ENCODE measurements around the gene BRPF1. TPM values are rescaled to one million over a fixed set of nuclear protein-coding genes. Genes with fewer than 3 reads are reported as not detected.
A peak's percentile ranks its signal among the peaks of the same experiment; 100 is the strongest.

Gene BRPF1
- polyA plus RNA-seq, 1 donor from 2014 or later, result 14.9 TPM

DNA sequence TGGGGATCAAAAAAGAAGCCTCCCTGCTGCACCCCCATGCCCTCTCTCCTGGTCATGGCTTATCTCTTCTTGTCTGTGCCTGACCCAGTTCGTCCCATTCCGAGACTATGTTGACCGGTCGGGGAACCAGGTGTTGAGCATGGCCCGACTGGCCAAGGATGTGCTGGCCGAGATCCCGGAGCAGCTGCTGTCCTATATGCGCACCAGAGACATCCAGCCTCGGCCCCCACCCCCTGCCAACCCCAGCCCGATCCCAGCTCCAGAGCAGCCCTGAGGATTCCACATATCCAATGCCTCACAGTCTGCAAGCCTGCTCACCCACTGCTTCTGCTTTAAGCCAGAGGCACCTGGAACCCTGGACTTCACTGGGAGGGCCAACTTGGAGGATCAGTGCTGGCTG lies 2.1 kb upstream of the BRPF1 start:
- no peaks in the 10 kb centered on the region for H3K36me3 ChIP-seq (ENCODE audit: insufficient read depth, low read length)
- no peak for TF ChIP-seq TAF1 (IDR thresholded peaks at IDR 0.05; ENCODE audit: low read depth)
- TF ChIP-seq SMC3 (conservative IDR thresholded peaks at IDR 0.05; ENCODE audit: poor library complexity), result no peak
- no peak for TF ChIP-seq POLR2AphosphoS5 (IDR thresholded peaks at IDR 0.05)
- TF ChIP-seq RAD21 (conservative IDR thresholded peaks at IDR 0.05), result no peak
- H3K27me3 ChIP-seq (ENCODE audit: insufficient read depth, low read depth, low read length), result no peaks in the 10 kb centered on the region
- no peak overlapping the region for H3K4me2 ChIP-seq (ENCODE audit: low read length)
- no peak overlapping the region for H3K27ac ChIP-seq (ENCODE audit: low read length)
- H4K20me1 ChIP-seq (ENCODE audit: insufficient read depth), result no peaks in the 10 kb centered on the region
- H3F3A ChIP-seq (ENCODE audit: insufficient read depth, low read length, poor library complexity, severe bottlenecking), result no peaks in the 10 kb centered on the region
- no peak overlapping the region for H2AFZ ChIP-seq (ENCODE audit: low read depth, low read length)
- H3K79me2 ChIP-seq (replicated peaks; ENCODE audit: insufficient read depth, low read length), result peaks cover 23% of the 10 kb centered on the region
- no peak overlapping the region for H3K9ac ChIP-seq (ENCODE audit: low read length)
- no peaks in the 10 kb centered on the region for H3K9me2 ChIP-seq (ENCODE audit: insufficient read depth, low read length)
- H3K4me3 ChIP-seq (ENCODE audit: low read length), result no peak overlapping the region
- no peaks in the 10 kb centered on the region for H3K9me3 ChIP-seq (ENCODE audit: low read length)

DNA sequence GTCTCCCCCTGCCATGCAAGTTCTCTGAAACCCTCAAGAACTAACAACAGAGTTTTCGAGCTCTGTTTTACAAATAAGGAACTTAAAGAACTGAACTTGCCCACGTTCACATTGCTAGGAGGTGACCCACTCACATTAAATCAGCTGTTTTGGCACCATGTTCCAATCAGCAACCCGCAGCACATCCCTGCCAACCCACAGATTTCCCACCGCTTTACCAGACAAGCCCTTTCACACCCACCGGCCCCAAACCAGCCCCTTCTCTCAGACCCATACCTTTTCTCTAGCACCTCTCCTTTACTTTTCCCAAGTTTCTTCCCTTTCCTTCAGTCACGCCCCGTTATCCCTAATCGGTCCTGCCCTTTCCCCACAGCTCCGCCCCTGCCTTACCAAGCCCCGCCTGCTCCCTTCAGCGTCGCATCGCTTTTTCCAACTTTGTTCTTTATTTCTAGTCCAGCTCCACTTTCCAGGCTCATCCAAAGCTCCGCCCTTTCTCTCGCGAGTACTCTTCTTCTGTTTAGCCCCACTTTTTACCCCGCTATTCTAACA lies 804 bp upstream of the BRPF1 start:
- Histone ChIP-seq H3K9me3 (ENCODE audit: low read length) (no peaks in the 10 kb centered on the region), H3K27me3 (ENCODE audit: insufficient read depth, low read depth, low read length) (no peaks in the 10 kb centered on the region), H3K9me2 (ENCODE audit: insufficient read depth, low read length) (no peaks in the 10 kb centered on the region), H4K20me1 (ENCODE audit: insufficient read depth) (no peaks in the 10 kb centered on the region), H3K9ac (ENCODE audit: low read length) (peak overlapping the region; percentile 92), H3K79me2 (replicated peaks; ENCODE audit: insufficient read depth, low read length) (peaks cover 23% of the 10 kb centered on the region), H3K27ac (ENCODE audit: low read length) (peak overlapping the region; percentile 94), H3K4me2 (ENCODE audit: low read length) (peak overlapping the region; percentile 45), H3K4me3 (ENCODE audit: low read length) (peak overlapping the region; percentile 97), H3F3A (ENCODE audit: insufficient read depth, low read length, poor library complexity, severe bottlenecking) (no peaks in the 10 kb centered on the region), H3K36me3 (ENCODE audit: insufficient read depth, low read length) (no peaks in the 10 kb centered on the region), H2AFZ (ENCODE audit: low read depth, low read length) (peak overlapping the region; percentile 62)
- TF ChIP-seq EP300 (conservative IDR thresholded peaks at IDR 0.05; ENCODE audit: poor library complexity, severe bottlenecking) (no peak), SMC3 (conservative IDR thresholded peaks at IDR 0.05; ENCODE audit: poor library complexity) (no peak), EZH2 (IDR thresholded peaks at IDR 0.05; ENCODE audit: borderline replicate concordance, insufficient read depth, low read length, poor library complexity, severe bottlenecking) (no peak), RAD21 (conservative IDR thresholded peaks at IDR 0.05) (no peak), TAF1 (IDR thresholded peaks at IDR 0.05; ENCODE audit: low read depth) (no peak)

DNA sequence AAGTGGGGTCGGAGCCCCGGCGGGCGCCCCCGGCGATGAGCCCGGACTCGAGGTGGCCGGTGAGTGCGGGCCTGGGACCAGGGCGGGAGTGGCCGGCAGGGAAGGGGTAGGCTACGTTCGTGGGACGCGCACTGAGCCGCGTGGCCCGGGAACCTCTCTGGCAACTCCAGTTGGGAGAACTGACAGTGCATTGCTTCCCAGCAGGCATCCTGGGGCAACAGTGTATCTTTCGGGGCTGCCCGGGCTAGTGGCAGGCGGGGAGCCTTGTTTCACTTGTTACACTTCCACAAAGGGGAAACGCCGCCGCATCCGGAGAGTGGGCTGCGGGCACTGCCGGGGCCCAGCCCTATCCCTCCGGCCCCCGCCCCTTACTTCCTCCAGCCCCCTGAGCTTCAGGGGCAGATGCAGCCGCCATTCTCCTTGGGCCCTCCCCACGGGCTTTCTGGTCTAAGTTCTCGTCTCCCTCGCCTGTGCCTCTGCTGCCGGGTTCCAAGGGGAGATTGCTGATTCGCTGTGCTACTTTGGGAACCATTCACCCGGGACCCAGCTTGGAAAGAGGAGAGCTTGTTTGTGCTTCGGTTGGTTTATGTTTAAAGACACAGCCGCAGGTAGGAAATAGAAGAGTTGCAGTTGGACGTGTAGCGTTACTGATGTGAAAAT lies 675 bp downstream of the BRPF1 start:
- H2AFZ ChIP-seq (ENCODE audit: low read depth, low read length), result peak overlapping the region; percentile 85
- peaks cover 23% of the 10 kb centered on the region for H3K79me2 ChIP-seq (replicated peaks; ENCODE audit: insufficient read depth, low read length)
- H3F3A ChIP-seq (ENCODE audit: insufficient read depth, low read length, poor library complexity, severe bottlenecking), result no peaks in the 10 kb centered on the region

More for the DNA sequence above, 675 bp downstream of the BRPF1 start:
- Histone ChIP-seq H3K9ac (ENCODE audit: low read length) (peak overlapping the region; percentile 92), H3K9me3 (ENCODE audit: low read length) (no peaks in the 10 kb centered on the region), H3K36me3 (ENCODE audit: insufficient read depth, low read length) (peaks cover 1% of the 10 kb centered on the region), H3K4me3 (ENCODE audit: low read length) (peak overlapping the region; percentile 97), H3K9me2 (ENCODE audit: insufficient read depth, low read length) (no peaks in the 10 kb centered on the region), H3K27me3 (ENCODE audit: insufficient read depth, low read depth, low read length) (no peaks in the 10 kb centered on the region), H3K27ac (ENCODE audit: low read length) (peak overlapping the region; percentile 94), H4K20me1 (ENCODE audit: insufficient read depth) (no peaks in the 10 kb centered on the region), H3K4me2 (ENCODE audit: low read length) (peak overlapping the region; percentile 82)
- TF ChIP-seq EZH2 (IDR thresholded peaks at IDR 0.05; ENCODE audit: borderline replicate concordance, insufficient read depth, low read length, poor library complexity, severe bottlenecking) (no peak), SMC3 (conservative IDR thresholded peaks at IDR 0.05; ENCODE audit: poor library complexity) (no peak), EP300 (conservative IDR thresholded peaks at IDR 0.05; ENCODE audit: poor library complexity, severe bottlenecking) (no peak), RAD21 (conservative IDR thresholded peaks at IDR 0.05) (no peak), TAF1 (IDR thresholded peaks at IDR 0.05; ENCODE audit: low read depth) (no peak), POLR2AphosphoS5 (IDR thresholded peaks at IDR 0.05) (no peak), MXI1 (conservative IDR thresholded peaks at IDR 0.05; ENCODE audit: poor library complexity, severe bottlenecking) (no peak)
- TF ChIP-seq, protein P1, sequence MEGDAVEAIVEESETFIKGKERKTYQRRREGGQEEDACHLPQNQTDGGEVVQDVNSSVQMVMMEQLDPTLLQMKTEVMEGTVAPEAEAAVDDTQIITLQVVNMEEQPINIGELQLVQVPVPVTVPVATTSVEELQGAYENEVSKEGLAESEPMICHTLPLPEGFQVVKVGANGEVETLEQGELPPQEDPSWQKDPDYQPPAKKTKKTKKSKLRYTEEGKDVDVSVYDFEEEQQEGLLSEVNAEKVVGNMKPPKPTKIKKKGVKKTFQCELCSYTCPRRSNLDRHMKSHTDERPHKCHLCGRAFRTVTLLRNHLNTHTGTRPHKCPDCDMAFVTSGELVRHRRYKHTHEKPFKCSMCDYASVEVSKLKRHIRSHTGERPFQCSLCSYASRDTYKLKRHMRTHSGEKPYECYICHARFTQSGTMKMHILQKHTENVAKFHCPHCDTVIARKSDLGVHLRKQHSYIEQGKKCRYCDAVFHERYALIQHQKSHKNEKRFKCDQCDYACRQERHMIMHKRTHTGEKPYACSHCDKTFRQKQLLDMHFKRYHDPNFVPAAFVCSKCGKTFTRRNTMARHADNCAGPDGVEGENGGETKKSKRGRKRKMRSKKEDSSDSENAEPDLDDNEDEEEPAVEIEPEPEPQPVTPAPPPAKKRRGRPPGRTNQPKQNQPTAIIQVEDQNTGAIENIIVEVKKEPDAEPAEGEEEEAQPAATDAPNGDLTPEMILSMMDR (IDR thresholded peaks at IDR 0.05; ENCODE audit: poor library complexity, severe bottlenecking), result no peak
- TF ChIP-seq, protein P2, sequence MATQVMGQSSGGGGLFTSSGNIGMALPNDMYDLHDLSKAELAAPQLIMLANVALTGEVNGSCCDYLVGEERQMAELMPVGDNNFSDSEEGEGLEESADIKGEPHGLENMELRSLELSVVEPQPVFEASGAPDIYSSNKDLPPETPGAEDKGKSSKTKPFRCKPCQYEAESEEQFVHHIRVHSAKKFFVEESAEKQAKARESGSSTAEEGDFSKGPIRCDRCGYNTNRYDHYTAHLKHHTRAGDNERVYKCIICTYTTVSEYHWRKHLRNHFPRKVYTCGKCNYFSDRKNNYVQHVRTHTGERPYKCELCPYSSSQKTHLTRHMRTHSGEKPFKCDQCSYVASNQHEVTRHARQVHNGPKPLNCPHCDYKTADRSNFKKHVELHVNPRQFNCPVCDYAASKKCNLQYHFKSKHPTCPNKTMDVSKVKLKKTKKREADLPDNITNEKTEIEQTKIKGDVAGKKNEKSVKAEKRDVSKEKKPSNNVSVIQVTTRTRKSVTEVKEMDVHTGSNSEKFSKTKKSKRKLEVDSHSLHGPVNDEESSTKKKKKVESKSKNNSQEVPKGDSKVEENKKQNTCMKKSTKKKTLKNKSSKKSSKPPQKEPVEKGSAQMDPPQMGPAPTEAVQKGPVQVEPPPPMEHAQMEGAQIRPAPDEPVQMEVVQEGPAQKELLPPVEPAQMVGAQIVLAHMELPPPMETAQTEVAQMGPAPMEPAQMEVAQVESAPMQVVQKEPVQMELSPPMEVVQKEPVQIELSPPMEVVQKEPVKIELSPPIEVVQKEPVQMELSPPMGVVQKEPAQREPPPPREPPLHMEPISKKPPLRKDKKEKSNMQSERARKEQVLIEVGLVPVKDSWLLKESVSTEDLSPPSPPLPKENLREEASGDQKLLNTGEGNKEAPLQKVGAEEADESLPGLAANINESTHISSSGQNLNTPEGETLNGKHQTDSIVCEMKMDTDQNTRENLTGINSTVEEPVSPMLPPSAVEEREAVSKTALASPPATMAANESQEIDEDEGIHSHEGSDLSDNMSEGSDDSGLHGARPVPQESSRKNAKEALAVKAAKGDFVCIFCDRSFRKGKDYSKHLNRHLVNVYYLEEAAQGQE (IDR thresholded peaks at IDR 0.05; ENCODE audit: borderline replicate concordance), result no peak
